Loucy (cell line): ENCODE results near the gene CALN1.

Experiments used
- EZH2phosphoT487 ChIP-seq: fragments of 200-600 bp; IDR thresholded peaks from 2 replicates; pipeline ENCODE4 v1.6.1; 2018; ENCODE audit warnings: antibody characterized with exemption, mild to moderate bottlenecking, moderate library complexity, borderline replicate concordance
- TF ChIP-seq, protein P1 (sequence below): fragments of 200-600 bp; sonication (generic); conservative IDR thresholded peaks from 2 replicates; pipeline ENCODE4 v1.5.1; 2014; ENCODE audit warnings: mild to moderate bottlenecking, antibody characterized with exemption, low read length

- TF ChIP-seq, protein P1, sequence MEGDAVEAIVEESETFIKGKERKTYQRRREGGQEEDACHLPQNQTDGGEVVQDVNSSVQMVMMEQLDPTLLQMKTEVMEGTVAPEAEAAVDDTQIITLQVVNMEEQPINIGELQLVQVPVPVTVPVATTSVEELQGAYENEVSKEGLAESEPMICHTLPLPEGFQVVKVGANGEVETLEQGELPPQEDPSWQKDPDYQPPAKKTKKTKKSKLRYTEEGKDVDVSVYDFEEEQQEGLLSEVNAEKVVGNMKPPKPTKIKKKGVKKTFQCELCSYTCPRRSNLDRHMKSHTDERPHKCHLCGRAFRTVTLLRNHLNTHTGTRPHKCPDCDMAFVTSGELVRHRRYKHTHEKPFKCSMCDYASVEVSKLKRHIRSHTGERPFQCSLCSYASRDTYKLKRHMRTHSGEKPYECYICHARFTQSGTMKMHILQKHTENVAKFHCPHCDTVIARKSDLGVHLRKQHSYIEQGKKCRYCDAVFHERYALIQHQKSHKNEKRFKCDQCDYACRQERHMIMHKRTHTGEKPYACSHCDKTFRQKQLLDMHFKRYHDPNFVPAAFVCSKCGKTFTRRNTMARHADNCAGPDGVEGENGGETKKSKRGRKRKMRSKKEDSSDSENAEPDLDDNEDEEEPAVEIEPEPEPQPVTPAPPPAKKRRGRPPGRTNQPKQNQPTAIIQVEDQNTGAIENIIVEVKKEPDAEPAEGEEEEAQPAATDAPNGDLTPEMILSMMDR: no peak
- TF ChIP-seq EZH2phosphoT487: no peak
Observed at GRCh38 chr7:72403458-72404076, 8.6 kb downstream of the CALN1 start.
